ENCODE measurements around the gene FRMD8.
A peak's percentile ranks its signal among the peaks of the same experiment; 100 is the strongest.
"Not testable (repeated sequence)": the region's sequence is repeated elsewhere in the genome, so short reads cannot be mapped to it uniquely, and the experiment has no call there.

FRMD8 gene

GRCh38 chr11:65413077-65413664 is 26.7 kb downstream of the FRMD8 start:
- not testable (repeated sequence) for DNase-seq (ENCODE audit: low read depth in 2 of 2)

GRCh38 chr11:65414776-65415498 is 28.5 kb downstream of the FRMD8 start:
- no peak for DNase-seq (ENCODE audit: low read depth in 2 of 2)

GRCh38 chr11:65415499-65416340 is 29.3 kb downstream of the FRMD8 start:
- DNase-seq (ENCODE audit: low read depth in 2 of 2) = no peak

GRCh38 chr11:65416341-65416824 is 29.9 kb downstream of the FRMD8 start:
- peak; percentile 37 to 46 for DNase-seq (ENCODE audit: low read depth in 2 of 2)

- no peak for DNase-seq (ENCODE audit: low read depth in 2 of 2)
Observed at GRCh38 chr11:65416841-65417701, 30.6 kb downstream of the FRMD8 start.

GRCh38 chr11:65417702-65418430 is 31.4 kb downstream of the FRMD8 start:
- no peak for DNase-seq (ENCODE audit: low read depth in 2 of 2)

GRCh38 chr11:65418431-65418680 is 31.9 kb downstream of the FRMD8 start:
- DNase-seq (ENCODE audit: low read depth in 2 of 2) = no peak

- DNase-seq (ENCODE audit: low read depth in 2 of 2) = peak; percentile 80 to 82
Observed at GRCh38 chr11:65418681-65419459, 32.4 kb downstream of the FRMD8 start.

- DNase-seq (ENCODE audit: low read depth in 2 of 2) = no peak
Observed at GRCh38 chr11:65419460-65419771, 33.0 kb downstream of the FRMD8 start.

GRCh38 chr11:65419772-65420481 is 33.5 kb downstream of the FRMD8 start:
- DNase-seq (ENCODE audit: low read depth in 2 of 2) = peak; percentile 74 to 78

GRCh38 chr11:65420506-65420905 is 34.1 kb downstream of the FRMD8 start:
- no peak for DNase-seq (ENCODE audit: low read depth in 2 of 2)

- peak; percentile 92 to 94 for DNase-seq (ENCODE audit: low read depth in 2 of 2)
Observed at GRCh38 chr11:65420979-65421793, 34.7 kb downstream of the FRMD8 start.

GRCh38 chr11:65421794-65422632 is 35.6 kb downstream of the FRMD8 start:
- DNase-seq (ENCODE audit: low read depth in 2 of 2) = peak; percentile 95 to 96

- DNase-seq (ENCODE audit: low read depth in 2 of 2) = peak; percentile 89 to 92
Observed at GRCh38 chr11:65422633-65423515, 36.4 kb downstream of the FRMD8 start, which contains the start of gene NEAT1. NEAT1 (plus strand) TSS chr11:65422798.

- no peak for DNase-seq (ENCODE audit: low read depth in 2 of 2)
Observed at GRCh38 chr11:65423516-65424204, 37.2 kb downstream of the FRMD8 start.
